ENCODE results near the gene ST6GAL1. TPM values are rescaled to one million over a fixed set of nuclear protein-coding genes. Genes with fewer than 3 reads are reported as not detected.

Gene ST6GAL1
- total RNA-seq, 1 donor from 2014 or later: 84.3 TPM

- Histone ChIP-seq H3K27me3 (ENCODE audit: low read depth) (no peaks in the 10 kb centered on the region), H3K36me3 (peaks cover 35% of the 10 kb centered on the region), H3K27ac (replicated peaks) (no peak overlapping the region), H3K4me3 (no peak overlapping the region), H3K9me3 (replicated peaks) (peaks cover 8% of the 10 kb centered on the region), H3K4me1 (peaks cover 38% of the 10 kb centered on the region)
- TF ChIP-seq CTCF (IDR thresholded peaks at IDR 0.05; ENCODE audit: borderline replicate concordance): no peak
- DNase-seq: no peak
- intact Hi-C loops (cut with micrococcal nuclease): no loop called here
These were observed 131.4 kb downstream of the ST6GAL1 start for GRCh38 chr3:187061748-187062147.

- TF ChIP-seq CTCF (IDR thresholded peaks at IDR 0.05; ENCODE audit: borderline replicate concordance): no peak
- peaks cover 6% of the 10 kb centered on the region for H3K9me3 ChIP-seq (replicated peaks)
- intact Hi-C loops (cut with micrococcal nuclease): no loop called here
- H3K4me3 ChIP-seq: no peak overlapping the region
- H3K27ac ChIP-seq (replicated peaks): no peak overlapping the region
- peaks cover 26% of the 10 kb centered on the region for H3K36me3 ChIP-seq
- no peak for DNase-seq
- peaks cover 38% of the 10 kb centered on the region for H3K4me1 ChIP-seq
- no peaks in the 10 kb centered on the region for H3K27me3 ChIP-seq (ENCODE audit: low read depth)
These were observed 132.3 kb downstream of the ST6GAL1 start for GRCh38 chr3:187062526-187063177.

- TF ChIP-seq CTCF (IDR thresholded peaks at IDR 0.05; ENCODE audit: borderline replicate concordance): no peak
- H3K4me3 ChIP-seq: no peak overlapping the region
- no peaks in the 10 kb centered on the region for H3K27me3 ChIP-seq (ENCODE audit: low read depth)
- DNase-seq: no peak
- peaks cover 38% of the 10 kb centered on the region for H3K4me1 ChIP-seq
- intact Hi-C loops (cut with micrococcal nuclease): no loop called here
- no peaks in the 10 kb centered on the region for H3K9me3 ChIP-seq (replicated peaks)
- H3K27ac ChIP-seq (replicated peaks): no peak overlapping the region
- peaks cover 18% of the 10 kb centered on the region for H3K36me3 ChIP-seq
These were observed 133.2 kb downstream of the ST6GAL1 start for GRCh38 chr3:187063286-187064121.

GRCh38 chr3:187064210-187065115 lies 134.1 kb downstream of the ST6GAL1 start:
- intact Hi-C loops (cut with micrococcal nuclease): no loop called here
- no peak for TF ChIP-seq CTCF (IDR thresholded peaks at IDR 0.05; ENCODE audit: borderline replicate concordance)
- Histone ChIP-seq H3K4me3 (no peak overlapping the region), H3K9me3 (replicated peaks) (peaks cover under 1% of the 10 kb centered on the region), H3K36me3 (peaks cover 16% of the 10 kb centered on the region), H3K27ac (replicated peaks) (no peak overlapping the region), H3K27me3 (ENCODE audit: low read depth) (no peaks in the 10 kb centered on the region), H3K4me1 (peaks cover 38% of the 10 kb centered on the region)
- DNase-seq: no peak
